ENCODE measurements around the gene COX4I1.

The COX4I1 gene

GRCh38 chr16:85844169-85844481 lies 44.6 kb downstream of the COX4I1 start:
- no peak for DNase-seq

GRCh38 chr16:85844786-85845185 lies 45.3 kb downstream of the COX4I1 start:
- no peak for DNase-seq

- no peak for DNase-seq
These were observed 45.8 kb downstream of the COX4I1 start for GRCh38 chr16:85845266-85845665.

GRCh38 chr16:85846461-85846860 lies 47.0 kb downstream of the COX4I1 start:
- no peak for DNase-seq

- DNase-seq = no peak
These were observed 47.5 kb downstream of the COX4I1 start for GRCh38 chr16:85847036-85847435.

GRCh38 chr16:85847681-85848601 lies 48.4 kb downstream of the COX4I1 start:
- no peak for DNase-seq

GRCh38 chr16:85848986-85849385 lies 49.5 kb downstream of the COX4I1 start:
- DNase-seq = no peak

GRCh38 chr16:85849388-85849787 lies 49.9 kb downstream of the COX4I1 start:
- no peak for DNase-seq

GRCh38 chr16:85850344-85850880 lies 50.9 kb downstream of the COX4I1 start:
- DNase-seq = no peak

GRCh38 chr16:85851034-85851785 lies 51.7 kb downstream of the COX4I1 start:
- no peak for DNase-seq

- no peak for DNase-seq
These were observed 54.4 kb downstream of the COX4I1 start for GRCh38 chr16:85853547-85854545.

- no peak for DNase-seq
These were observed 55.4 kb downstream of the COX4I1 start for GRCh38 chr16:85854935-85855334.

- DNase-seq = no peak
These were observed 56.6 kb downstream of the COX4I1 start for GRCh38 chr16:85856079-85856478.

GRCh38 chr16:85856585-85856984 lies 57.1 kb downstream of the COX4I1 start:
- no peak for DNase-seq
